Adrenal gland (tissue), 5 donors: ENCODE measurements around the gene WNT10A.

ENCODE experiments used
- POLR2A ChIP-seq, 2 donors: fragments of 450-650 bp; IDR thresholded peaks; one replicate each; pipeline ENCODE4 v1.6.1; 2017; ENCODE audit warnings: antibody characterized with exemption in 2 of 2, mild to moderate bottlenecking in 2 of 2, moderate library complexity in 1 of 2
- TF ChIP-seq, protein P1 (sequence below), 6 experiments: fragments of 450-650 bp in 4 of 6; fragments of 200-600 bp in 2 of 6; sonication (generic) in 1 of 6; IDR thresholded peaks; 1 replicate in 5 of 6; 2 replicates in 1 of 6; pipeline versions ENCODE4 v1.5.1 to v1.8.0; 2016 to 2021; ENCODE audit warnings: antibody characterized with exemption in 6 of 6, mild to moderate bottlenecking in 2 of 6, moderate library complexity in 1 of 6
- donor health status: DM: no; HTN: no; CAD: no.

DNA sequence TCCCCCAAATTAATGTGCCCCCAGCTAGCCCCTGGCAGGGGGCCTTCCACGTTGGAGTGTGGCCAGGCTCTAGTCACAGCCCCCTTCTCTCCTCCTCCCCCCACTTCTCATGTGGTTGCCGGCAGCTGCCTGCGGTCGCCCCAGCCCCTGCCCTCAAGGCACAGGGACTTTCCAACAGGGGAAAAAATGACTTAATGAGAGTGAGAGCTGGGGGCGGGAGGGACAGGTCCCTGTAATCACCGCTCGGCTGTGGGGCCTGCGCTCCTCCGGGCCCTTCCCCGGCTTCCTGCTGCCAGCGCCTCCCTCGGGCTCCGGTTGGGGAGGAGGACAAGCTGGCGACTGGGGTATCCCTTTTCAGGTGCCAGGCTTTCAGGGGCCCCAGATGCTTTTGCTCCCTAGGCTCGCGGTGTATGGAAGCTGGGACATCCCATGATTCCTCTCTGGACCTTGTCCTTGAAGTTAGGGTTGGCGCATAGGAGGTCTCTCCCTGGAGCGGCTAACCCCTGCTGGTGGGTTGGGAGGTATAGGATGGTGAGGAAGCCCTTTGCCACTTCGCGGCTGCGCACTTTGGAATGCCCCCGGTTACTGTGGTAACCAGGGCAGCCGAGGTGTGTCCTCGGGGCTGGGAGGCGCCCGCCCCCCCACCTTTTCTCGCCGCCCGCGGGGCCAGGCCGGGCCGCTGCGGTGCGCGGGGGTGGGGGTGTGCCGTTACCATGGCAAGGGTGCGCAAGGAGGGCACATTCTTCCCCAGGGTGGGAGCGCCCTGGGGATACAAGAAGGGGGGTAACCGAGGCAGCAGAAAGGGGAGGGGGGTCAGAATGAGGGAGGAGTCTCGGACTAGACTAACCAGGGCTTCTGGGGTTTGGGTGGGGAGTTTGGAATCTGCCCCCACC, 16.1 kb downstream of the WNT10A start:
- TF ChIP-seq, protein P1, sequence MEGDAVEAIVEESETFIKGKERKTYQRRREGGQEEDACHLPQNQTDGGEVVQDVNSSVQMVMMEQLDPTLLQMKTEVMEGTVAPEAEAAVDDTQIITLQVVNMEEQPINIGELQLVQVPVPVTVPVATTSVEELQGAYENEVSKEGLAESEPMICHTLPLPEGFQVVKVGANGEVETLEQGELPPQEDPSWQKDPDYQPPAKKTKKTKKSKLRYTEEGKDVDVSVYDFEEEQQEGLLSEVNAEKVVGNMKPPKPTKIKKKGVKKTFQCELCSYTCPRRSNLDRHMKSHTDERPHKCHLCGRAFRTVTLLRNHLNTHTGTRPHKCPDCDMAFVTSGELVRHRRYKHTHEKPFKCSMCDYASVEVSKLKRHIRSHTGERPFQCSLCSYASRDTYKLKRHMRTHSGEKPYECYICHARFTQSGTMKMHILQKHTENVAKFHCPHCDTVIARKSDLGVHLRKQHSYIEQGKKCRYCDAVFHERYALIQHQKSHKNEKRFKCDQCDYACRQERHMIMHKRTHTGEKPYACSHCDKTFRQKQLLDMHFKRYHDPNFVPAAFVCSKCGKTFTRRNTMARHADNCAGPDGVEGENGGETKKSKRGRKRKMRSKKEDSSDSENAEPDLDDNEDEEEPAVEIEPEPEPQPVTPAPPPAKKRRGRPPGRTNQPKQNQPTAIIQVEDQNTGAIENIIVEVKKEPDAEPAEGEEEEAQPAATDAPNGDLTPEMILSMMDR (IDR thresholded peaks at IDR 0.05): no peak
- TF ChIP-seq POLR2A (IDR thresholded peaks at IDR 0.05): no peak
